WTC11 (cell line): ENCODE results near the gene ZNF587. TPM values are rescaled to one million over a fixed set of nuclear protein-coding genes. Genes with fewer than 3 reads are reported as not detected.
"Not testable (repeated sequence)": the region's sequence is repeated elsewhere in the genome, so short reads cannot be mapped to it uniquely, and the experiment has no call there.

Source experiments
- ATAC-seq: fragments of 200-7000 bp; cut with Tn5 transposase; 2 replicates; pipeline ENCODE4 v1.10.0; 2021; ENCODE audit warnings: mild to moderate bottlenecking, moderate library complexity
- CTCF ChIA-PET: fragments of 300-600 bp; sonication (Branson Sonifier 250); formaldehyde crosslinking; loops from one replicate; lab custom pipeline; 2021; ENCODE audit warnings: antibody characterized with exemption; lab: Charles Lee
- POLR2A ChIA-PET: fragments of 350-600 bp; sonication (Branson Sonifier 250); formaldehyde crosslinking; loops from one replicate; lab custom pipeline; 2021; ENCODE audit warnings: antibody characterized with exemption; lab: Charles Lee
- DNase-seq: peaks from one replicate; pipeline ENCODE4 v3.0.0; 2021; ENCODE audit warnings: low spot score
- H3K27ac Mint-ChIP-seq: 2 replicates; pipeline ENCODE4 v1.8.0; 2021; ENCODE audit warnings: mixed read lengths
- H3K27me3 Mint-ChIP-seq: 2 replicates; pipeline ENCODE4 v1.8.0; 2021; ENCODE audit warnings: low read depth, mild to moderate bottlenecking, moderate library complexity, mixed read lengths
- H3K36me3 Mint-ChIP-seq: 2 replicates; pipeline ENCODE4 v1.8.0; 2021; ENCODE audit warnings: mixed read lengths
- H3K4me1 Mint-ChIP-seq: 2 replicates; pipeline ENCODE4 v1.8.0; 2022; ENCODE audit warnings: mixed read lengths
- H3K4me3 Mint-ChIP-seq: 2 replicates; pipeline ENCODE4 v1.8.0; 2021; ENCODE audit warnings: mild to moderate bottlenecking, moderate library complexity, mixed read lengths
- H3K9me3 Mint-ChIP-seq: 2 replicates; pipeline ENCODE4 v1.8.0; 2021; ENCODE audit warnings: mixed read lengths
- ATF1 ChIP-seq: sonication (generic); formaldehyde crosslinking; IDR thresholded peaks from 2 replicates; pipeline ENCODE4 v1.8.1; 2023; ENCODE audit warnings: mild to moderate bottlenecking, moderate library complexity, missing genetic modification reagents
- CBFB ChIP-seq: sonication (generic); formaldehyde crosslinking; IDR thresholded peaks from 2 replicates; pipeline ENCODE4 v1.8.1; 2022; ENCODE audit warnings: mild to moderate bottlenecking, low read depth, missing genetic modification reagents
- FOXJ3 ChIP-seq: sonication (generic); formaldehyde crosslinking; IDR thresholded peaks from 2 replicates; pipeline ENCODE4 v1.9.0; 2021; ENCODE audit warnings: missing genetic modification reagents, mild to moderate bottlenecking, borderline replicate concordance
- GABPB1 ChIP-seq: sonication (generic); formaldehyde crosslinking; IDR thresholded peaks from 2 replicates; pipeline ENCODE4 v1.8.1; 2023; ENCODE audit warnings: mild to moderate bottlenecking, missing genetic modification reagents
- NR2C2 ChIP-seq: sonication (generic); formaldehyde crosslinking; IDR thresholded peaks from 2 replicates; pipeline ENCODE4 v1.8.0; 2022; ENCODE audit warnings: mild to moderate bottlenecking, missing genetic modification reagents
- OVOL2 ChIP-seq: fragments of 250-450 bp; sonication (Bioruptor Pico); IDR thresholded peaks from 2 replicates; pipeline ENCODE4 v1.9.0; 2021; ENCODE audit warnings: mild to moderate bottlenecking, borderline replicate concordance
- TEAD1 ChIP-seq: sonication (generic); formaldehyde crosslinking; IDR thresholded peaks from 2 replicates; pipeline ENCODE4 v1.8.0; 2022; ENCODE audit warnings: mild to moderate bottlenecking, missing genetic modification reagents
- ZNF219 ChIP-seq: sonication (generic); formaldehyde crosslinking; IDR thresholded peaks from 2 replicates; pipeline ENCODE4 v1.8.0; 2023; ENCODE audit warnings: missing genetic modification reagents, mild to moderate bottlenecking, borderline replicate concordance
- ZNF423 ChIP-seq: fragments of 250-450 bp; sonication (Bioruptor Pico); IDR thresholded peaks from 2 replicates; pipeline ENCODE4 v2.1.2; 2022; ENCODE audit warnings: mild to moderate bottlenecking, moderate library complexity
- ZNF671 ChIP-seq: fragments of 250-450 bp; sonication (Bioruptor Pico); IDR thresholded peaks from 2 replicates; pipeline ENCODE4 v1.8.0; 2021; ENCODE audit warnings: mild to moderate bottlenecking
- total RNA-seq: library from RNA; stranded (reverse); gene quantifications from 3 replicates; pipeline ENCODE4 v1.2.3, GENCODE V29; 2021
- TF ChIP-seq, protein P1 (sequence below): sonication (generic); formaldehyde crosslinking; IDR thresholded peaks from 2 replicates; pipeline ENCODE4 v1.8.1; 2023; ENCODE audit warnings: mild to moderate bottlenecking, missing genetic modification reagents, moderate library complexity
- TF ChIP-seq, protein P2 (sequence below): sonication (generic); formaldehyde crosslinking; IDR thresholded peaks from 2 replicates; pipeline ENCODE4 v1.8.0; 2022; ENCODE audit warnings: missing genetic modification reagents
- TF ChIP-seq, protein P3 (sequence below): sonication (generic); formaldehyde crosslinking; conservative IDR thresholded peaks from 2 replicates; pipeline ENCODE4 v1.8.1; 2023; ENCODE audit warnings: mild to moderate bottlenecking, low read depth, missing genetic modification reagents, moderate library complexity
- TF ChIP-seq, protein P4 (sequence below): sonication (generic); formaldehyde crosslinking; IDR thresholded peaks from 2 replicates; pipeline ENCODE4 v1.8.1; 2023; ENCODE audit warnings: mild to moderate bottlenecking, missing genetic modification reagents
- TF ChIP-seq, protein P5 (sequence below): fragments of 250-450 bp; sonication (Bioruptor Pico); IDR thresholded peaks from 2 replicates; pipeline ENCODE4 v1.9.0; 2021; ENCODE audit warnings: moderate library complexity, mild to moderate bottlenecking, inconsistent platforms, borderline replicate concordance
- TF ChIP-seq, protein P6 (sequence below): sonication (generic); formaldehyde crosslinking; IDR thresholded peaks from 2 replicates; pipeline ENCODE4 v1.8.1; 2022; ENCODE audit warnings: mild to moderate bottlenecking, moderate library complexity, missing genetic modification reagents

ZNF587 gene
- total RNA-seq, 1 experiment from 2014 or later: 57.0 TPM

DNA sequence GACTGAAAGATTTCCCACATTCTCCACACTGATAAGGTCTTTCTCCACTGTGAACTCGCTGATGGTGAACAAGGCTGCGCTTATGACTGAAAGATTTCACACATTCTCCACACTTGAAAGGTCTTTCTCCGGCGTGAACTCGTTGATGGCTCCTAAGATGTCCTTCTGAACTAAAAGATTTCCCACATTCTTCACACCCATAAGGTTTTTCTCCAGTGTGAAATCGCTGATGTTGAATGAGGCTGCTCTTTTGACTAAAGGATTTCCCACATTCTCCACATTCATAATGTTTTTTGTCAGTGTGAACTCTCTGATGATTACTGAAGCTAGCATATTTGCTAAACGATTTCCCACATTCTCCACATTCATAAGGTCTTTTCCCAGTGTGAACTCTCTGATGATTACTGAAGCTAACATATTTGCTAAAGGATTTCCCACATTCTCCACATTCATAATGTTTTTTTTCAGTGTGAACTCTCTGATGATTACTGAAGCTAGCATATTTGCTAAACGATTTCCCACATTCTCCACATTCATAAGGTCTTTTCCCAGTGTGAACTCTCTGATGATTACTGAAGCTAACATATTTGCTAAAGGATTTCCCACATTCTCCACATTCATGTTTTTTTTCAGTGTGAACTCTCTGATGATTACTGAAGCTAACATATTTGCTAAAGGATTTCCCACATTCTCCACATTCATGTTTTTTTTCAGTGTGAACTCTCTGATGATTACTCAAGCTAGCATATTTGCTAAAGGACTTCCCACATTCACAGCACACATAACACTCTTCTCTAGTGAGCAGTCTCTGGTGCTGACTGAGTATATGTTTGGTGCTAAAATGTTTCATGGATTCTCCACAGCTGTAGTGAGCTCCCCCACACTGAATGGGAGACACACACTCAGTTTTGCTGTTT, 24.5 kb downstream of the ZNF587 start:
- CTCF ChIA-PET: interaction anchor here (0.6 kb wide), 1 partner anchor 9 kb away, joined by 3 read pairs; no protein-coding TSS in a partner anchor
- Mint-ChIP-seq H3K27ac (peak overlapping the region; percentile 51), H3K9me3 (peaks cover 57% of the 10 kb centered on the region), H3K36me3 (peaks cover 92% of the 10 kb centered on the region)
- DNase-seq, H3K4me3 Mint-ChIP-seq, ATAC-seq, POLR2A ChIA-PET, H3K27me3 Mint-ChIP-seq, H3K4me1 Mint-ChIP-seq: not testable (repeated sequence)

DNA sequence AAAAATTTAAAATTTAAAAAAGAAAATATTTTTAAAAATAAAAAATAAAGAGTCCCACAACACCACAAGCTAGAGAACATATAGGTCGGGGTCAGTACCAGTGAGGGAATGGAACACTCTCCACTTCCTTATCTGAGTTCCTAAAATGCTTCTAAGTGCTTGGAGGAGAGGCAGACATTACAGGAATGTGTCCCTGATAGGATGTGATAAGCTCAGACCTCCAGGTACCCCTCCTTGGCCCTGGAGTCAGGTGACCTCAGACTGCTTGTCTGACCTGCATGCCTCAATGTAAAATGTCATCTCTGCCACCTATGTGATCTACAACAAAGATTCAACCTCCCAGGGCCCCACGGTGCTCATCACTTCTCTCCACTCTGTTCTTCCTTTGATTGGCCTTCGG, 36.4 kb downstream of the ZNF587 start:
- H3K27ac Mint-ChIP-seq: peak overlapping the region; percentile 93
- ChIA-PET POLR2A (no interaction called here), CTCF (no interaction called here)
- DNase-seq (no peak), ATAC-seq (no peak)
- H3K27me3 Mint-ChIP-seq: no peaks in the 10 kb centered on the region
- H3K9me3 Mint-ChIP-seq: no peaks in the 10 kb centered on the region
- no peak for TF ChIP-seq NR2C2 (CRISPR knock-in tag)
- TF ChIP-seq, protein P1, sequence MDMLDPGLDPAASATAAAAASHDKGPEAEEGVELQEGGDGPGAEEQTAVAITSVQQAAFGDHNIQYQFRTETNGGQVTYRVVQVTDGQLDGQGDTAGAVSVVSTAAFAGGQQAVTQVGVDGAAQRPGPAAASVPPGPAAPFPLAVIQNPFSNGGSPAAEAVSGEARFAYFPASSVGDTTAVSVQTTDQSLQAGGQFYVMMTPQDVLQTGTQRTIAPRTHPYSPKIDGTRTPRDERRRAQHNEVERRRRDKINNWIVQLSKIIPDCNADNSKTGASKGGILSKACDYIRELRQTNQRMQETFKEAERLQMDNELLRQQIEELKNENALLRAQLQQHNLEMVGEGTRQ (CRISPR knock-in tag): peak; percentile 35; the same call in 1 of the 2 replicates
- H3K4me3 Mint-ChIP-seq: peak overlapping the region; percentile 99
- peaks cover 49% of the 10 kb centered on the region for H3K4me1 Mint-ChIP-seq
- peaks cover 51% of the 10 kb centered on the region for H3K36me3 Mint-ChIP-seq

DNA sequence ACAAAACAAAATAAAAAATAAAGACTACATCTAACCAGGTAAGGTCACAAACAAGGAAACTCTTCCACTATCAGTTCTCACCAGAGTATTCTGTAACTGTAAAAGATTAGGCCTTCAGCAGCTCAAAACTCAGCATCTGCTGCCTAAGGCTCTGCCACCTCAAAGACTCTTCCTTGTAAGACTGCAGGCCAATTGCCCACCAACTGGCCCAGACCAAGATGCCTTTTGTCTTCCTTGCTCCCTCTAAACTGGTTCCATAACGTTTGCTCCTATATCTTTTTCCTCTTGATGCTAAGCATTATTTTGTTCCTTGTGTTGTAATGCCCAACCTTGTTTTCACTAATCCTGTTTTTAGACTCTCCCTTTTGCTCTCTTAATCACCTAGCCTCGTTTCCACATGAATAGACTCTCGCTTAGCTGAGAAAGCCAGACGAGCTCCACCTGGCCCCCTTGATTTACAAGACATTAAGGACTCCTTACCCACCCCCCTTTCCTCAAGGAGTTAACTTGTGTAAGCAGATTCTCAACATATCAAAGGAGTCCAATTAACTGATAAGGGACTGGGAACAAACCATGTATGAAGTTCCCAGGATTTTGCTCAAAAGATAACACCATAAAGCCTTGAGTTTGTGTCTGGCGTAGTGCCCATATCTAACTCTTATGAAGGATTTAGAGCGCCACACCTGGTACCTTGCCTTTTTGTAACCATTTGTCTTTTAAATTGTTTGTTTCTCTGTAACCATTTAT, 37.7 kb downstream of the ZNF587 start:
- ChIA-PET POLR2A (interaction anchor here (1.0 to 1.3 kb wide), 4 partner anchors 11 to 172 kb away, joined by 3 read pairs; partner anchors contain the start of genes ZNF135 and ZNF417), CTCF (interaction anchor here (1.0 to 1.7 kb wide), 6 partner anchors 9 to 159 kb away, joined by 3 to 7 read pairs (median 4); partner anchors contain the start of gene ZNF417)
- peak overlapping the region; percentile 99 for H3K4me3 Mint-ChIP-seq
- DNase-seq (peak; percentile 44), ATAC-seq (peak; percentile 29)
- peaks cover 50% of the 10 kb centered on the region for H3K4me1 Mint-ChIP-seq
- no peaks in the 10 kb centered on the region for H3K9me3 Mint-ChIP-seq
- no peaks in the 10 kb centered on the region for H3K27me3 Mint-ChIP-seq
- peak overlapping the region; percentile 99 for H3K27ac Mint-ChIP-seq
- peaks cover 51% of the 10 kb centered on the region for H3K36me3 Mint-ChIP-seq
- TF ChIP-seq FOXJ3 (CRISPR knock-in tag): no peak
- peak; percentile 49; the same call in 1 of the 2 replicates for TF ChIP-seq TEAD1 (CRISPR knock-in tag)
- TF ChIP-seq, protein P2, sequence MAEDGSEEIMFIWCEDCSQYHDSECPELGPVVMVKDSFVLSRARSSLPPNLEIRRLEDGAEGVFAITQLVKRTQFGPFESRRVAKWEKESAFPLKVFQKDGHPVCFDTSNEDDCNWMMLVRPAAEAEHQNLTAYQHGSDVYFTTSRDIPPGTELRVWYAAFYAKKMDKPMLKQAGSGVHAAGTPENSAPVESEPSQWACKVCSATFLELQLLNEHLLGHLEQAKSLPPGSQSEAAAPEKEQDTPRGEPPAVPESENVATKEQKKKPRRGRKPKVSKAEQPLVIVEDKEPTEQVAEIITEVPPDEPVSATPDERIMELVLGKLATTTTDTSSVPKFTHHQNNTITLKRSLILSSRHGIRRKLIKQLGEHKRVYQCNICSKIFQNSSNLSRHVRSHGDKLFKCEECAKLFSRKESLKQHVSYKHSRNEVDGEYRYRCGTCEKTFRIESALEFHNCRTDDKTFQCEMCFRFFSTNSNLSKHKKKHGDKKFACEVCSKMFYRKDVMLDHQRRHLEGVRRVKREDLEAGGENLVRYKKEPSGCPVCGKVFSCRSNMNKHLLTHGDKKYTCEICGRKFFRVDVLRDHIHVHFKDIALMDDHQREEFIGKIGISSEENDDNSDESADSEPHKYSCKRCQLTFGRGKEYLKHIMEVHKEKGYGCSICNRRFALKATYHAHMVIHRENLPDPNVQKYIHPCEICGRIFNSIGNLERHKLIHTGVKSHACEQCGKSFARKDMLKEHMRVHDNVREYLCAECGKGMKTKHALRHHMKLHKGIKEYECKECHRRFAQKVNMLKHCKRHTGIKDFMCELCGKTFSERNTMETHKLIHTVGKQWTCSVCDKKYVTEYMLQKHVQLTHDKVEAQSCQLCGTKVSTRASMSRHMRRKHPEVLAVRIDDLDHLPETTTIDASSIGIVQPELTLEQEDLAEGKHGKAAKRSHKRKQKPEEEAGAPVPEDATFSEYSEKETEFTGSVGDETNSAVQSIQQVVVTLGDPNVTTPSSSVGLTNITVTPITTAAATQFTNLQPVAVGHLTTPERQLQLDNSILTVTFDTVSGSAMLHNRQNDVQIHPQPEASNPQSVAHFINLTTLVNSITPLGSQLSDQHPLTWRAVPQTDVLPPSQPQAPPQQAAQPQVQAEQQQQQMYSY (CRISPR knock-in tag): no peak
- TF ChIP-seq CBFB (CRISPR knock-in tag): no peak
- TF ChIP-seq, protein P3, sequence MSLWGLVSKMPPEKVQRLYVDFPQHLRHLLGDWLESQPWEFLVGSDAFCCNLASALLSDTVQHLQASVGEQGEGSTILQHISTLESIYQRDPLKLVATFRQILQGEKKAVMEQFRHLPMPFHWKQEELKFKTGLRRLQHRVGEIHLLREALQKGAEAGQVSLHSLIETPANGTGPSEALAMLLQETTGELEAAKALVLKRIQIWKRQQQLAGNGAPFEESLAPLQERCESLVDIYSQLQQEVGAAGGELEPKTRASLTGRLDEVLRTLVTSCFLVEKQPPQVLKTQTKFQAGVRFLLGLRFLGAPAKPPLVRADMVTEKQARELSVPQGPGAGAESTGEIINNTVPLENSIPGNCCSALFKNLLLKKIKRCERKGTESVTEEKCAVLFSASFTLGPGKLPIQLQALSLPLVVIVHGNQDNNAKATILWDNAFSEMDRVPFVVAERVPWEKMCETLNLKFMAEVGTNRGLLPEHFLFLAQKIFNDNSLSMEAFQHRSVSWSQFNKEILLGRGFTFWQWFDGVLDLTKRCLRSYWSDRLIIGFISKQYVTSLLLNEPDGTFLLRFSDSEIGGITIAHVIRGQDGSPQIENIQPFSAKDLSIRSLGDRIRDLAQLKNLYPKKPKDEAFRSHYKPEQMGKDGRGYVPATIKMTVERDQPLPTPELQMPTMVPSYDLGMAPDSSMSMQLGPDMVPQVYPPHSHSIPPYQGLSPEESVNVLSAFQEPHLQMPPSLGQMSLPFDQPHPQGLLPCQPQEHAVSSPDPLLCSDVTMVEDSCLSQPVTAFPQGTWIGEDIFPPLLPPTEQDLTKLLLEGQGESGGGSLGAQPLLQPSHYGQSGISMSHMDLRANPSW: no peak
- TF ChIP-seq, protein P4, sequence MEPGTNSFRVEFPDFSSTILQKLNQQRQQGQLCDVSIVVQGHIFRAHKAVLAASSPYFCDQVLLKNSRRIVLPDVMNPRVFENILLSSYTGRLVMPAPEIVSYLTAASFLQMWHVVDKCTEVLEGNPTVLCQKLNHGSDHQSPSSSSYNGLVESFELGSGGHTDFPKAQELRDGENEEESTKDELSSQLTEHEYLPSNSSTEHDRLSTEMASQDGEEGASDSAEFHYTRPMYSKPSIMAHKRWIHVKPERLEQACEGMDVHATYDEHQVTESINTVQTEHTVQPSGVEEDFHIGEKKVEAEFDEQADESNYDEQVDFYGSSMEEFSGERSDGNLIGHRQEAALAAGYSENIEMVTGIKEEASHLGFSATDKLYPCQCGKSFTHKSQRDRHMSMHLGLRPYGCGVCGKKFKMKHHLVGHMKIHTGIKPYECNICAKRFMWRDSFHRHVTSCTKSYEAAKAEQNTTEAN (CRISPR knock-in tag): no peak
- TF ChIP-seq ZNF671 (CRISPR knock-in tag): no peak
- TF ChIP-seq, protein P1 (CRISPR knock-in tag): no peak
- TF ChIP-seq ZNF219 (CRISPR knock-in tag): no peak
- TF ChIP-seq NR2C2 (CRISPR knock-in tag): no peak
- no peak for TF ChIP-seq ATF1 (CRISPR knock-in tag)
- TF ChIP-seq, protein P5, sequence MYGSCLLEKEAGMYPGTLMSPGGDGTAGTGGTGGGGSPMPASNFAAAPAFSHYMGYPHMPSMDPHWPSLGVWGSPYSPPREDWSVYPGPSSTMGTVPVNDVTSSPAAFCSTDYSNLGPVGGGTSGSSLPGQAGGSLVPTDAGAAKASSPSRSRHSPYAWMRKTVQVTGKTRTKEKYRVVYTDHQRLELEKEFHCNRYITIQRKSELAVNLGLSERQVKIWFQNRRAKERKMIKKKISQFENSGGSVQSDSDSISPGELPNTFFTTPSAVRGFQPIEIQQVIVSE (CRISPR knock-in tag): no peak
- TF ChIP-seq GABPB1 (CRISPR knock-in tag): no peak
- no peak for TF ChIP-seq OVOL2 (CRISPR knock-in tag)
- TF ChIP-seq, protein P6, sequence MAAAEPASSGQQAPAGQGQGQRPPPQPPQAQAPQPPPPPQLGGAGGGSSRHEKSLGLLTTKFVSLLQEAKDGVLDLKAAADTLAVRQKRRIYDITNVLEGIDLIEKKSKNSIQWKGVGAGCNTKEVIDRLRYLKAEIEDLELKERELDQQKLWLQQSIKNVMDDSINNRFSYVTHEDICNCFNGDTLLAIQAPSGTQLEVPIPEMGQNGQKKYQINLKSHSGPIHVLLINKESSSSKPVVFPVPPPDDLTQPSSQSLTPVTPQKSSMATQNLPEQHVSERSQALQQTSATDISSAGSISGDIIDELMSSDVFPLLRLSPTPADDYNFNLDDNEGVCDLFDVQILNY (CRISPR knock-in tag): no peak
- no peak for TF ChIP-seq ZNF423 (CRISPR knock-in tag)
